Keratinocyte (primary cell): ENCODE results near the gene PAN3. TPM values are rescaled to one million over a fixed set of nuclear protein-coding genes. Genes with fewer than 3 reads are reported as not detected.

Experiments used
- DNase-seq: peaks from one replicate; pipeline ENCODE4 v3.0.0-alpha.2; 2011; ENCODE audit warnings: low read depth, missing footprints, low spot score
- FAIRE-seq: peaks from 2 replicates; lab custom pipeline; 2011; peaks lifted over from hg19 to GRCh38; lab: Jason Lieb, UNC
- H2AFZ ChIP-seq: 2 replicates; pipeline ENCODE4 v1.6.0; 2012; ENCODE audit warnings: low read length, control low read depth, inconsistent platforms; ENCODE audit not compliant: control insufficient read depth
- H3K27ac ChIP-seq: 2 replicates; pipeline ENCODE4 v1.5.1; 2011; ENCODE audit warnings: low read length; ENCODE audit not compliant: control insufficient read depth, insufficient read depth
- H3K27me3 ChIP-seq: 3 replicates; pipeline ENCODE4 v1.6.0; 2011; ENCODE audit warnings: low read length; ENCODE audit not compliant: control insufficient read depth, insufficient read depth; ENCODE audit errors: extremely low read depth
- H3K36me3 ChIP-seq, 2 experiments: 2 replicates in 1 of 2; 3 replicates in 1 of 2; pipeline ENCODE4 v1.5.1; 2011; ENCODE audit warnings: low read length in 2 of 2, mild to moderate bottlenecking in 1 of 2; ENCODE audit not compliant: control insufficient read depth in 2 of 2, insufficient read depth in 2 of 2; ENCODE audit errors: extremely low read depth in 1 of 2
- H3K4me1 ChIP-seq: 3 replicates; pipeline ENCODE4 v1.5.1; 2011; ENCODE audit warnings: low read length; ENCODE audit not compliant: control insufficient read depth, insufficient read depth; ENCODE audit errors: extremely low read depth
- H3K4me2 ChIP-seq: 3 replicates; pipeline ENCODE4 v1.6.0; 2011; ENCODE audit warnings: low read depth, low read length; ENCODE audit not compliant: control insufficient read depth, insufficient read depth; ENCODE audit errors: extremely low read depth
- H3K4me3 ChIP-seq, 3 experiments: fragments of 200-600 bp in 1 of 3; sonication (generic) in 1 of 3; 2 replicates in 2 of 3; 3 replicates in 1 of 3; pipeline ENCODE4 v1.5.1; 2011 to 2016; ENCODE audit warnings: low read length in 3 of 3, mild to moderate bottlenecking in 3 of 3, control low read depth in 2 of 3, inconsistent platforms in 1 of 3, low read depth in 1 of 3, mixed read lengths in 1 of 3, mixed run types in 1 of 3, moderate library complexity in 1 of 3; ENCODE audit not compliant: control insufficient read depth in 2 of 3, insufficient read depth in 2 of 3; ENCODE audit errors: extremely low read depth in 1 of 3
- H3K79me2 ChIP-seq: 2 replicates; pipeline ENCODE4 v1.6.0; 2012; ENCODE audit warnings: low read length; ENCODE audit not compliant: control insufficient read depth, insufficient read depth
- H3K9ac ChIP-seq: 3 replicates; pipeline ENCODE4 v1.6.0; 2011; ENCODE audit warnings: low read length; ENCODE audit not compliant: control insufficient read depth, insufficient read depth; ENCODE audit errors: extremely low read depth
- H3K9me1 ChIP-seq: 3 replicates; pipeline ENCODE4 v1.6.0; 2011; ENCODE audit warnings: low read length; ENCODE audit not compliant: control insufficient read depth, insufficient read depth; ENCODE audit errors: extremely low read depth
- H3K9me3 ChIP-seq: 2 replicates; pipeline ENCODE4 v1.5.1; 2012; ENCODE audit warnings: low read depth, low read length; ENCODE audit not compliant: control insufficient read depth
- H4K20me1 ChIP-seq: 3 replicates; pipeline ENCODE4 v1.6.0; 2011; ENCODE audit warnings: low read length; ENCODE audit not compliant: control insufficient read depth, insufficient read depth; ENCODE audit errors: extremely low read depth
- CTCF ChIP-seq, 3 experiments: IDR thresholded peaks in 1 of 3; conservative IDR thresholded peaks in 1 of 3; optimal IDR thresholded peaks in 1 of 3; 2 replicates in 2 of 3; 3 replicates in 1 of 3; pipeline versions ENCODE3 to v1.5.1; 2011; ENCODE audit warnings: low read length in 3 of 3, mild to moderate bottlenecking in 3 of 3, moderate library complexity in 2 of 3, control low read depth in 1 of 3, inconsistent platforms in 1 of 3; ENCODE audit not compliant: insufficient read depth in 2 of 3; ENCODE audit errors: extremely low read depth in 1 of 3
- EZH2 ChIP-seq: IDR thresholded peaks from one replicate; pipeline ENCODE4 v1.6.1; 2012; ENCODE audit warnings: inconsistent platforms, mild to moderate bottlenecking, low read length, moderate library complexity
- dilution Hi-C: fragments of 300-500 bp; cut with MboI; formaldehyde crosslinking; loops from one replicate; pipeline ENCODE4 v1.7.0; 2020; ENCODE audit warnings: low sequenced_read_pairs; ENCODE audit not compliant: extremely low pct_ligation_motif_present
- polyA plus RNA-seq, 5 experiments: library from polyadenylated mRNA; depleted of rRNA in 3 of 5; stranded (reverse) in 3 of 5; stranded (forward) in 1 of 5; unstranded in 1 of 5; fragments of >200 nt; gene quantifications; 1 replicate in 1 of 5; 2 replicates in 3 of 5; 3 replicates in 1 of 5; pipeline versions ENCODE4 v1.2.1 to v1.2.3, GENCODE V29; 2011 to 2012; ENCODE audit warnings: missing spikeins in 2 of 5, low read depth in 1 of 5, low replicate concordance in 1 of 5

The PAN3 gene
- polyA plus RNA-seq, 1 donor (not counting 4 experiments of a cell fraction or from before 2014, with no cell fraction given), result 16.8 TPM

GRCh38 chr13:28282451-28282850, 144.1 kb downstream of the PAN3 start:
- Histone ChIP-seq H3K79me2 (no peaks in the 10 kb centered on the region), H3K27ac (no peak overlapping the region), H3K4me3 (no peak overlapping the region), H3K36me3 (peaks cover 1 to 6% of the 10 kb centered on the region in 2 experiments), H3K9me3 (no peaks in the 10 kb centered on the region), H3K4me2 (no peak overlapping the region), H3K27me3 (no peaks in the 10 kb centered on the region), H4K20me1 (no peaks in the 10 kb centered on the region), H3K9ac (no peak overlapping the region), H2AFZ (no peak overlapping the region), H3K9me1 (no peaks in the 10 kb centered on the region), H3K4me1 (no peaks in the 10 kb centered on the region)
- dilution Hi-C loops, result no loop called here
- TF ChIP-seq EZH2 (no peak), CTCF (optimal IDR thresholded peaks at IDR 0.05 in 1 of 3, IDR thresholded peaks at IDR 0.05 in 1 of 3, conservative IDR thresholded peaks at IDR 0.05 in 1 of 3; ENCODE audit: extremely low read depth in 1 of 3, insufficient read depth in 2 of 3, low read length in 3 of 3) (no peak)
- DNase-seq, result no peak
- FAIRE-seq, result no peak

- no peak overlapping the region for H3K27ac ChIP-seq
- H3K36me3 ChIP-seq, result no peaks in the 10 kb centered on the region
- no peaks in the 10 kb centered on the region for H4K20me1 ChIP-seq
- no peak overlapping the region for H3K4me2 ChIP-seq
- H3K4me1 ChIP-seq, result no peaks in the 10 kb centered on the region
- no peak overlapping the region for H2AFZ ChIP-seq
- dilution Hi-C loops, result no loop called here
- no peak overlapping the region for H3K9ac ChIP-seq
- FAIRE-seq (no peak), DNase-seq (no peak)
- H3K4me3 ChIP-seq, result no peak overlapping the region
- TF ChIP-seq CTCF (optimal IDR thresholded peaks at IDR 0.05 in 1 of 3, IDR thresholded peaks at IDR 0.05 in 1 of 3, conservative IDR thresholded peaks at IDR 0.05 in 1 of 3; ENCODE audit: extremely low read depth in 1 of 3, insufficient read depth in 2 of 3, low read length in 3 of 3), result no peak
- no peak for TF ChIP-seq EZH2
- no peaks in the 10 kb centered on the region for H3K79me2 ChIP-seq
- H3K9me1 ChIP-seq, result no peaks in the 10 kb centered on the region
- no peaks in the 10 kb centered on the region for H3K27me3 ChIP-seq
- H3K9me3 ChIP-seq, result no peaks in the 10 kb centered on the region
These were observed 145.3 kb downstream of the PAN3 start for GRCh38 chr13:28283600-28283999.
